ENCODE measurements around the gene JMJD1C. TPM values are rescaled to one million over a fixed set of nuclear protein-coding genes. Genes with fewer than 3 reads are reported as not detected.

Gene JMJD1C
- total and polyA plus RNA-seq, 10 of the 15 experiments (the other 5 are each of a cell fraction or from before 2014, with no cell fraction given), result 31.2 to 83.3 (median 49.5) TPM

DNA sequence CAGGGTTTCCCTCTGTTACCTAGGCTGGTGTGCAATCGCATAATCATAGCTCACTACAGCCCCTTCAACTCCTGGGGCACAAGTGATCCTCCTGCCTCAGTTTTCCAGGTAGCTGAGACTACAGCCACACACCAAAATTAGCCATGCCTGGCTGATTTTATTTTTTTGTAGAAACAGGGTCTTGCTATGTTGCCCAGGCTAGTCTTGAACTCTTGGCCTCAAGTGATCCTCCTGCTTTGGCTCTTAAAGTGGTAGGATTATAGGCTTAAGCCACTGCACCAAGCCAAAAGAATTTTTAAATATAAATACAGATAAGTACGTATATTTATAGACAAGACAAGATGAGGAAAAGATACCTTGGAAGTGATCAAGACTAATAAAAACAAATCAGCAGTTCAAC lies 215.7 kb downstream of the JMJD1C start:
- Histone ChIP-seq H3K4me1 (ENCODE audit: control insufficient read depth, insufficient read depth, low read length) (no peaks in the 10 kb centered on the region; the same call in 1 of the 2 replicates), H3K27ac (ENCODE audit: control insufficient read depth, insufficient read depth) (no peak overlapping the region), H3K4me2 (ENCODE audit: control insufficient read depth, insufficient read depth) (no peak overlapping the region), H3K79me2 (ENCODE audit: control insufficient read depth, insufficient read depth, low read length) (peaks cover 84% of the 10 kb centered on the region), H3K4me3 (no peak overlapping the region), H3K36me3 (ENCODE audit: control insufficient read depth in 2 of 2, insufficient read depth in 2 of 2, low read length in 1 of 2) (peaks cover 0 to 3% of the 10 kb centered on the region in 2 experiments; a peak in 1 of 4 replicates), H3K9me3 (replicated peaks; ENCODE audit: control insufficient read depth, insufficient read depth, low read length) (no peaks in the 10 kb centered on the region; the same call in 1 of the 3 replicates), H2AFZ (ENCODE audit: control insufficient read depth, low read depth, low read length) (no peak overlapping the region), H3K27me3 (replicated peaks in 1 of 2; ENCODE audit: control insufficient read depth in 2 of 2, insufficient read depth in 2 of 2, low read length in 1 of 2) (no peaks in the 10 kb centered on the region), H3K9ac (ENCODE audit: control insufficient read depth, insufficient read depth, low read length) (no peak overlapping the region), H4K20me1 (ENCODE audit: control insufficient read depth, insufficient read depth) (peaks cover 2% of the 10 kb centered on the region; the same call in 1 of the 2 replicates)
- intact Hi-C loops (cut with micrococcal nuclease; ENCODE audit: unreplicated experiment) (no loop called here), in situ Hi-C loops (cut with MboI) (no loop called here)
- no peak for FAIRE-seq
- 98% methylated on average over 2 of the region's 2 CpGs for WGBS (ENCODE audit: insufficient coverage, insufficient replicate concordance, low lambda C conversion rate, missing lambda C conversion rate)
- no peak for DNase-seq (ENCODE audit: low read depth, low spot score)
- TF ChIP-seq EGR1 (IDR thresholded peaks at IDR 0.05; ENCODE audit: borderline replicate concordance in 1 of 2, low read depth in 2 of 2, low read length in 2 of 2) (no peak), SMC3 (IDR thresholded peaks at IDR 0.05; ENCODE audit: borderline replicate concordance, low read length) (no peak), NFIC (IDR thresholded peaks at IDR 0.05; ENCODE audit: low read depth, low read length) (no peak), PML (IDR thresholded peaks at IDR 0.05; ENCODE audit: low read length) (no peak), RBBP5 (conservative IDR thresholded peaks at IDR 0.05) (no peak)
- TF ChIP-seq, protein P1, sequence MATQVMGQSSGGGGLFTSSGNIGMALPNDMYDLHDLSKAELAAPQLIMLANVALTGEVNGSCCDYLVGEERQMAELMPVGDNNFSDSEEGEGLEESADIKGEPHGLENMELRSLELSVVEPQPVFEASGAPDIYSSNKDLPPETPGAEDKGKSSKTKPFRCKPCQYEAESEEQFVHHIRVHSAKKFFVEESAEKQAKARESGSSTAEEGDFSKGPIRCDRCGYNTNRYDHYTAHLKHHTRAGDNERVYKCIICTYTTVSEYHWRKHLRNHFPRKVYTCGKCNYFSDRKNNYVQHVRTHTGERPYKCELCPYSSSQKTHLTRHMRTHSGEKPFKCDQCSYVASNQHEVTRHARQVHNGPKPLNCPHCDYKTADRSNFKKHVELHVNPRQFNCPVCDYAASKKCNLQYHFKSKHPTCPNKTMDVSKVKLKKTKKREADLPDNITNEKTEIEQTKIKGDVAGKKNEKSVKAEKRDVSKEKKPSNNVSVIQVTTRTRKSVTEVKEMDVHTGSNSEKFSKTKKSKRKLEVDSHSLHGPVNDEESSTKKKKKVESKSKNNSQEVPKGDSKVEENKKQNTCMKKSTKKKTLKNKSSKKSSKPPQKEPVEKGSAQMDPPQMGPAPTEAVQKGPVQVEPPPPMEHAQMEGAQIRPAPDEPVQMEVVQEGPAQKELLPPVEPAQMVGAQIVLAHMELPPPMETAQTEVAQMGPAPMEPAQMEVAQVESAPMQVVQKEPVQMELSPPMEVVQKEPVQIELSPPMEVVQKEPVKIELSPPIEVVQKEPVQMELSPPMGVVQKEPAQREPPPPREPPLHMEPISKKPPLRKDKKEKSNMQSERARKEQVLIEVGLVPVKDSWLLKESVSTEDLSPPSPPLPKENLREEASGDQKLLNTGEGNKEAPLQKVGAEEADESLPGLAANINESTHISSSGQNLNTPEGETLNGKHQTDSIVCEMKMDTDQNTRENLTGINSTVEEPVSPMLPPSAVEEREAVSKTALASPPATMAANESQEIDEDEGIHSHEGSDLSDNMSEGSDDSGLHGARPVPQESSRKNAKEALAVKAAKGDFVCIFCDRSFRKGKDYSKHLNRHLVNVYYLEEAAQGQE (IDR thresholded peaks at IDR 0.05; ENCODE audit: low read depth, low read length), result no peak
- CTCF ChIA-PET, result no interaction called here
- RAD21 ChIA-PET (ENCODE audit: unreplicated experiment), result no interaction called here
- BruUV-seq (replicated peaks), result no TSS peak
- POLR2A ChIA-PET, result no interaction called here
- ATAC-seq, result no peak
- SMC1A ChIA-PET (ENCODE audit: uncharacterized antibody, unreplicated experiment), result no interaction called here

All from GM12878 (cell line).